ENCODE measurements around the gene SYS1.

SYS1 gene

DNA sequence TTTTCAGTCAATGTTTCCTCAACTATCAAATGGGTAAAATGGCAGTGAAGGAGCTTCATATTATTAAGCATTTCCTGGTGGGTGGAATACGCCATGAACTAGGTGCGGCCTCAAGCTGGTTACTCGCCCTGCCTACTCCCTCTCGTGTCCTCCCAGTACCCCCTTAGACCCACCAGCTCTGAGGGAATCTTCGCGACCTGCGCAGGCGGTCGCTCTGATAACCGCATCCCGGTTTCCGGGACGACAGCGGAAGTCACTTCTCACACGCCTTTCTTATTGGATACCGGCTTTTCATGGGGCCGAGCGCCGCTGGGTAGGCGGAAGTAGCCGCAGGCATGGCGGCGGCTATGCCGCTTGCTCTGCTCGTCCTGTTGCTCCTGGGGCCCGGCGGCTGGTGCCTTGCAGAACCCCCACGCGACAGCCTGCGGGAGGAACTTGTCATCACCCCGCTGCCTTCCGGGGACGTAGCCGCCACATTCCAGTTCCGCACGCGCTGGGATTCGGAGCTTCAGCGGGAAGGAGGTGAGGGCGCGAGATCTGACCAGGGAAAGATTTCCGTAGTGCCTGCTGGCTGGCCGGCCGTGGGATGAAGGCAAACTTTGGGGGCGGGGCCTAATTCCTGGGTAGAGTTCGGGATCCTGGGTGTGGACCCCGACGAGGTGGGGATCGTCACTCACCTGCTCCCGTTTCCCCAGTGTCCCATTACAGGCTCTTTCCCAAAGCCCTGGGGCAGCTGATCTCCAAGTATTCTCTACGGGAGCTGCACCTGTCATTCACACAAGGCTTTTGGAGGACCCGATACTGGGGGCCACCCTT is 53.1 kb downstream of the SYS1 start, which contains the start of gene PIGT:
Gene PIGT, plus strand, starts transcription at position 320 of the 816 bp plus-strand sequence. Its CDS starts 16 bp downstream, at position 336.
- peak; percentile 88 for DNase-seq (ENCODE audit: low read depth)

DNA sequence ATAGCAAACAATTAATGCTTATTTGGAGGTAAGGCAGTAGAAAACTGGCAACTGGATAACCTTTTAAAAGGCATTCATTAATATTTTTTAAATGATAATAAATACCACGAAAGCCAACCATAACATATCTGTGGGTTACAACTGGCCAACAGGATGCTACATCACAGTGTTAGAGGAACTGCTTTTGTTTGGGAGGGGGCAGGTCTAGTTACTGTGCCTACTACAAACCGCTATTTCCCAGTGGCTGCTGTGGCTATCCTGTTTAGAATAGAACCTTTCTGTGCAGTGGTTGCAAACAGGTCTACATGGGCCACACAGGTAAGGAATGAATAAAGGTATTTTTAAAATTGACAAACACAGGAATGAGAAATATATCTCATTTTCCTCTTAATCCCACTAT is 54.0 kb downstream of the SYS1 start:
- DNase-seq (ENCODE audit: low read depth) = no peak

All from T follicular helper cell (primary cell).